Caco-2 (cell line): ENCODE results near the gene CREBBP. TPM values are rescaled to one million over a fixed set of nuclear protein-coding genes. Genes with fewer than 3 reads are reported as not detected.

ENCODE experiments used
- BruUV-seq: library from RNA; stranded (reverse); fragments of 400-500 nt; replicated peaks from 2 replicates; lab custom pipeline; 2021; lab: Mats Ljungman, UMichigan
- CTCF ChIA-PET: fragments of 300-600 bp; sonication (Branson Sonifier 250); formaldehyde crosslinking; loops from one replicate; lab custom pipeline; 2022; ENCODE audit warnings: antibody characterized with exemption; lab: Charles Lee
- POLR2A ChIA-PET: fragments of 300-600 bp; sonication (Branson Sonifier 250); formaldehyde crosslinking; loops from one replicate; lab custom pipeline; 2022; ENCODE audit warnings: antibody characterized with exemption; lab: Charles Lee
- DNase-seq, 2 experiments: peaks; one replicate each; pipeline versions ENCODE4 v3.0.0 to v3.0.0-alpha.2; 2020 to 2022
- H3K27me3 ChIP-seq: replicated peaks from 2 replicates; pipeline ENCODE4 v1.6.0; 2011; ENCODE audit warnings: low read length; ENCODE audit not compliant: control insufficient read depth, insufficient read depth
- H3K36me3 ChIP-seq: 2 replicates; pipeline ENCODE4 v1.5.1; 2011; ENCODE audit warnings: low read length; ENCODE audit not compliant: control insufficient read depth, insufficient read depth
- H3K4me1 ChIP-seq: fragments of 250-450 bp; sonication (Bioruptor Pico); 2 replicates; pipeline ENCODE4 v1.5.1; 2020; ENCODE audit warnings: mild to moderate bottlenecking
- H3K4me3 ChIP-seq: 2 replicates; pipeline ENCODE4 v1.5.1; 2011; ENCODE audit warnings: low read depth, mild to moderate bottlenecking, control low read depth, low read length
- H3K9me3 ChIP-seq: fragments of 250-450 bp; sonication (Bioruptor Pico); 2 replicates; pipeline ENCODE4 v1.5.1; 2020; ENCODE audit warnings: mild to moderate bottlenecking, moderate library complexity
- H3K27ac Mint-ChIP-seq: one replicate; pipeline ENCODE4 v1.8.0; 2022; ENCODE audit warnings: mixed read lengths; ENCODE audit not compliant: unreplicated experiment
- H3K27me3 Mint-ChIP-seq: one replicate; pipeline ENCODE4 v1.8.0; 2022; ENCODE audit warnings: mixed read lengths; ENCODE audit not compliant: insufficient read depth, unreplicated experiment
- H3K36me3 Mint-ChIP-seq: one replicate; pipeline ENCODE4 v1.8.0; 2022; ENCODE audit warnings: mild to moderate bottlenecking, mixed read lengths; ENCODE audit not compliant: insufficient read depth, unreplicated experiment
- H3K4me1 Mint-ChIP-seq: one replicate; pipeline ENCODE4 v1.8.0; 2022; ENCODE audit warnings: low read depth, mixed read lengths; ENCODE audit not compliant: unreplicated experiment
- H3K4me3 Mint-ChIP-seq: one replicate; pipeline ENCODE4 v1.8.0; 2022; ENCODE audit warnings: mild to moderate bottlenecking, moderate library complexity, mixed read lengths; ENCODE audit not compliant: unreplicated experiment
- H3K9me3 Mint-ChIP-seq: one replicate; pipeline ENCODE4 v1.8.0; 2022; ENCODE audit warnings: mixed read lengths; ENCODE audit not compliant: unreplicated experiment
- intact Hi-C: fragments of 100-400 bp; cut with micrococcal nuclease; formaldehyde crosslinking; loops from one replicate; pipeline ENCODE4 v1.10.0; 2022; ENCODE audit not compliant: unreplicated experiment
- total RNA-seq: library from RNA; stranded (reverse); gene quantifications from 2 replicates; pipeline ENCODE4 v1.2.3, GENCODE V29; 2022
- TF ChIP-seq, protein P1 (sequence below), 2 experiments: fragments of 200-600 bp in 1 of 2; IDR thresholded peaks; 1 replicate in 1 of 2; 2 replicates in 1 of 2; pipeline versions ENCODE4 v1.5.1 to v1.8.0; 2011 to 2022; ENCODE audit warnings: antibody characterized with exemption in 1 of 2, control low read depth in 1 of 2, inconsistent platforms in 1 of 2, low read depth in 1 of 2, low read length in 1 of 2, mild to moderate bottlenecking in 1 of 2, moderate library complexity in 1 of 2; ENCODE audit not compliant: insufficient read depth in 1 of 2, severe bottlenecking in 1 of 2, unreplicated experiment in 1 of 2

Gene CREBBP
- total RNA-seq, 1 experiment from 2014 or later: 65.3 TPM

DNA sequence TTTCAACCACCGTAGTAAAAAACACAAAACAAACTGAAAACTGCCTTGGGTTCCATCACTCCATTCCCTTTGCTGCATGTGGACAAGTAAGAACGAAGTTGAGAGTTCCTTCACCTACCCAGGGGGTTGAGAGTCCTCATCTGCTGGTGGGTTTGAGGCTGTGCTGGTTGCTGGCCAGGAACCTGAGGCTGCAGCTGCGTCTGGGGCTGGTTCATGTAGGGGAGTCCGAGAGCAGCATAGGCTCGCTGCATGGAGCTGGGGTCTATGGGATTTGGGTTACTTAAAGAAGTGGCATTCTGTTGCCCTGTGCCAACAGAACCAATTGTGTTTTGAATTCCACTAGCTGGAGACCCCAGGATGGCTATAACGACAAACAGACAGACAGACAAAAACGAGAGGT lies 97.9 kb downstream of the CREBBP start:
- H3K9me3 ChIP-seq: no peaks in the 10 kb centered on the region
- no peak overlapping the region for H3K27ac Mint-ChIP-seq
- DNase-seq: no peak
- ChIA-PET POLR2A (no interaction called here), CTCF (no interaction called here)
- TF ChIP-seq, protein P1, sequence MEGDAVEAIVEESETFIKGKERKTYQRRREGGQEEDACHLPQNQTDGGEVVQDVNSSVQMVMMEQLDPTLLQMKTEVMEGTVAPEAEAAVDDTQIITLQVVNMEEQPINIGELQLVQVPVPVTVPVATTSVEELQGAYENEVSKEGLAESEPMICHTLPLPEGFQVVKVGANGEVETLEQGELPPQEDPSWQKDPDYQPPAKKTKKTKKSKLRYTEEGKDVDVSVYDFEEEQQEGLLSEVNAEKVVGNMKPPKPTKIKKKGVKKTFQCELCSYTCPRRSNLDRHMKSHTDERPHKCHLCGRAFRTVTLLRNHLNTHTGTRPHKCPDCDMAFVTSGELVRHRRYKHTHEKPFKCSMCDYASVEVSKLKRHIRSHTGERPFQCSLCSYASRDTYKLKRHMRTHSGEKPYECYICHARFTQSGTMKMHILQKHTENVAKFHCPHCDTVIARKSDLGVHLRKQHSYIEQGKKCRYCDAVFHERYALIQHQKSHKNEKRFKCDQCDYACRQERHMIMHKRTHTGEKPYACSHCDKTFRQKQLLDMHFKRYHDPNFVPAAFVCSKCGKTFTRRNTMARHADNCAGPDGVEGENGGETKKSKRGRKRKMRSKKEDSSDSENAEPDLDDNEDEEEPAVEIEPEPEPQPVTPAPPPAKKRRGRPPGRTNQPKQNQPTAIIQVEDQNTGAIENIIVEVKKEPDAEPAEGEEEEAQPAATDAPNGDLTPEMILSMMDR (IDR thresholded peaks at IDR 0.05; ENCODE audit: insufficient read depth in 1 of 2, low read depth in 1 of 2, low read length in 1 of 2, severe bottlenecking in 1 of 2, unreplicated experiment in 1 of 2): no peak
- intact Hi-C loops: no loop called here
- H3K4me3 Mint-ChIP-seq: no peak overlapping the region
- BruUV-seq: no TSS peak
- H3K36me3 ChIP-seq: no peaks in the 10 kb centered on the region; the same call in 1 of the 2 replicates
- no peaks in the 10 kb centered on the region for H3K27me3 ChIP-seq
- H3K9me3 Mint-ChIP-seq: no peaks in the 10 kb centered on the region
- H3K36me3 Mint-ChIP-seq: peaks cover 39% of the 10 kb centered on the region
- no peak overlapping the region for H3K4me3 ChIP-seq
- no peaks in the 10 kb centered on the region for H3K27me3 Mint-ChIP-seq
- no peaks in the 10 kb centered on the region for H3K4me1 Mint-ChIP-seq
- H3K4me1 ChIP-seq: no peaks in the 10 kb centered on the region

DNA sequence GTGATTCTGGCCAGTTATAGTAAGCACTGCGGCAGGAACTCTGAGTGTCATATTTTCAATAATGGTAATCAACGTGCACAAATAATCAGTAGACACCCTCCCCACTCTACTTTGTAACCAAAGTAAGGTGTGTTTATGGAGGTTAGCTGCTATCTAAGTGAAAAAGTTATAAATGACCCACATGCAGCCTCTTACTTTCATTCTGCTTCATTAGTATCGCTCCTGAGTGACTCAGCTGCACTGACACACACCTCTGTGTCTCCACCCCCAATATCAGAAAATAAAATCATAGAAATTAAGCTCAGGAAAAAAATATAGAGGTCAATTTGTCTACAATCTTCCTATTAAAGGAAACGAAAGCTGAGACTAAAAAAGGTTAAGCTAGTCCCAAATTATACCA lies 99.1 kb downstream of the CREBBP start:
- Histone ChIP-seq H3K4me1 (no peaks in the 10 kb centered on the region), H3K4me3 (no peak overlapping the region), H3K9me3 (no peaks in the 10 kb centered on the region), H3K27me3 (no peaks in the 10 kb centered on the region), H3K36me3 (no peaks in the 10 kb centered on the region; the same call in 1 of the 2 replicates)
- TF ChIP-seq, protein P1 (IDR thresholded peaks at IDR 0.05; ENCODE audit: insufficient read depth in 1 of 2, low read depth in 1 of 2, low read length in 1 of 2, severe bottlenecking in 1 of 2, unreplicated experiment in 1 of 2): no peak
- no peak overlapping the region for H3K4me3 Mint-ChIP-seq
- H3K4me1 Mint-ChIP-seq: no peaks in the 10 kb centered on the region
- POLR2A ChIA-PET: no interaction called here
- no TSS peak for BruUV-seq
- H3K27ac Mint-ChIP-seq: no peak overlapping the region
- no peaks in the 10 kb centered on the region for H3K9me3 Mint-ChIP-seq
- intact Hi-C loops: no loop called here
- CTCF ChIA-PET: no interaction called here
- no peaks in the 10 kb centered on the region for H3K27me3 Mint-ChIP-seq
- peaks cover 47% of the 10 kb centered on the region for H3K36me3 Mint-ChIP-seq
- no peak for DNase-seq

DNA sequence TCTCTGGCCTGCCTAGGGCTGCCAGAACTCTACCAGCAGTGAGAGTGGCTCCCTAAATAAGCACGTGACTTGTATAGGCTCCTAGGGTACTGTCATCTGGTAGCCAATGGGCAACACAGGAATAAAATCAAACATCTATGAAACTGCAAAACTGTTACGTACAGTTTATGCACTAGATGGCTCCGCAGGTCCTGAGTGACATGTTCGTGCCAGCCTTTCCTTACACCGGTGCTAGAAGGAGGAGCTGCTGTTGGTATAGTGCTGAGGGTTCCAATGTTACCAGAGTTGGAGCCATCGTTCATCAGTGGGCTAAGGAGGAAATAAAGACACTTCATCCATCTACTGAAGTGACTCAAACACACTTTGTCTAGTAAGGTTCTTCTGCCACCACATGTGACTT lies 99.9 kb downstream of the CREBBP start:
- H3K9me3 ChIP-seq: no peaks in the 10 kb centered on the region
- Mint-ChIP-seq H3K4me1 (no peaks in the 10 kb centered on the region), H3K27me3 (no peaks in the 10 kb centered on the region), H3K27ac (no peak overlapping the region), H3K4me3 (no peak overlapping the region), H3K36me3 (peaks cover 49% of the 10 kb centered on the region), H3K9me3 (no peaks in the 10 kb centered on the region)
- H3K36me3 ChIP-seq: no peaks in the 10 kb centered on the region; the same call in 1 of the 2 replicates
- intact Hi-C loops: no loop called here
- no peak for DNase-seq
- no TSS peak for BruUV-seq
- H3K27me3 ChIP-seq: no peaks in the 10 kb centered on the region
- no peaks in the 10 kb centered on the region for H3K4me1 ChIP-seq
- POLR2A ChIA-PET: no interaction called here
- H3K4me3 ChIP-seq: no peak overlapping the region
- CTCF ChIA-PET: interaction anchor here (0.6 kb wide), 1 partner anchor 514 kb away, joined by 3 read pairs; no protein-coding TSS in a partner anchor
- TF ChIP-seq, protein P1 (IDR thresholded peaks at IDR 0.05; ENCODE audit: insufficient read depth in 1 of 2, low read depth in 1 of 2, low read length in 1 of 2, severe bottlenecking in 1 of 2, unreplicated experiment in 1 of 2): no peak
